Nephron progenitor cell (in vitro differentiated cells): ENCODE results near the gene NMNAT2.

ENCODE experiments used
- DNase-seq: peaks from one replicate; pipeline ENCODE4 v3.0.0; 2021
- H3K27ac Mint-ChIP-seq: 2 replicates; pipeline ENCODE4 v1.8.0; 2021; ENCODE audit warnings: mild to moderate bottlenecking, moderate library complexity, mixed read lengths
- H3K27me3 Mint-ChIP-seq: 2 replicates; pipeline ENCODE4 v1.8.0; 2021; ENCODE audit warnings: mild to moderate bottlenecking, low read depth, mixed read lengths; ENCODE audit not compliant: poor library complexity
- H3K36me3 Mint-ChIP-seq: 2 replicates; pipeline ENCODE4 v1.8.0; 2021; ENCODE audit warnings: low read depth, mixed read lengths
- H3K4me1 Mint-ChIP-seq: 2 replicates; pipeline ENCODE4 v1.8.0; 2021; ENCODE audit warnings: mixed read lengths
- H3K4me3 Mint-ChIP-seq: 2 replicates; pipeline ENCODE4 v1.8.0; 2021; ENCODE audit warnings: mild to moderate bottlenecking, moderate library complexity, mixed read lengths
- H3K9me3 Mint-ChIP-seq: 2 replicates; pipeline ENCODE4 v1.8.0; 2021; ENCODE audit warnings: mild to moderate bottlenecking, moderate library complexity, mixed read lengths
- TF ChIP-seq, protein P1 (sequence below): fragments of 200-600 bp; sonication (generic); IDR thresholded peaks from 2 replicates; pipeline ENCODE4 v1.5.0; 2021; ENCODE audit warnings: antibody characterized with exemption

NMNAT2 gene

DNA sequence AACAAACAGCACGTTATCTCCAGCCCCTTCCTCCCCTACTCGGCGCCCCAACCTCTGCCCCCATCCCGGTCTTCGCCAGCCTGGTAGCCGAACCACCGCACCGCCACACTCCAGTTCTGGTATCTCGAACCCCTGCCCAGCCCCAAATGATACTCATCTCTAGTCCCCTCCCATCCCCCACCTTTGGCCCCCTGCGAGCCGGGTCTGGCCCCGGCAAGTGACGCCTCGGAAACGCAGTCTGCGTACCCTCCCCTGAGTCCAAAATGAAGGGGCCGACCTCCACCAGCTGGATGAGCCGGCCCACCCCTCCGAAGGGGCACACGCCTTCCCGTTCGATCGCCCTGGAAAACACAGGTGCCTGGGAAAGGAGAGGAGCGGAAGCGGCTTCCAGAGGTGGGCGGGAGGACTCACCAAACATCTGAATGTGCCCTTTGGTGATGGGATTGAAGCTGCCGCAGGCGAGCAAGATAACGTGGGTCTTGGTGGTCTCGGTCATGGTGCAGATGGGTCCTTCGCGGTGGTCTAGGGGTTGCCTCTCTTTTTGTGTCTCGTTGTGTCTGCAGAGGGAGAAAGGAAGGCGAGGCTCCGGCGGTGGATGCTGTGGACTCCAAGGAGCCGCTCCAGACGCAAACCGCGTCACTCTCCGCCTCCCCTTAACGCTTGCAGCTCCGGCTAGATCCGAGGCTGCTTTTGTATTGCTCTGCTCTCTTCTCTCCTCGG, at the start of gene NMNAT2:
NMNAT2 (minus strand) TSS at position 609 of the 720 bp plus-strand sequence; CDS start at position 496, 113 bp downstream.
- H3K4me1 Mint-ChIP-seq, result peaks cover 22% of the 10 kb centered on the region
- TF ChIP-seq, protein P1, sequence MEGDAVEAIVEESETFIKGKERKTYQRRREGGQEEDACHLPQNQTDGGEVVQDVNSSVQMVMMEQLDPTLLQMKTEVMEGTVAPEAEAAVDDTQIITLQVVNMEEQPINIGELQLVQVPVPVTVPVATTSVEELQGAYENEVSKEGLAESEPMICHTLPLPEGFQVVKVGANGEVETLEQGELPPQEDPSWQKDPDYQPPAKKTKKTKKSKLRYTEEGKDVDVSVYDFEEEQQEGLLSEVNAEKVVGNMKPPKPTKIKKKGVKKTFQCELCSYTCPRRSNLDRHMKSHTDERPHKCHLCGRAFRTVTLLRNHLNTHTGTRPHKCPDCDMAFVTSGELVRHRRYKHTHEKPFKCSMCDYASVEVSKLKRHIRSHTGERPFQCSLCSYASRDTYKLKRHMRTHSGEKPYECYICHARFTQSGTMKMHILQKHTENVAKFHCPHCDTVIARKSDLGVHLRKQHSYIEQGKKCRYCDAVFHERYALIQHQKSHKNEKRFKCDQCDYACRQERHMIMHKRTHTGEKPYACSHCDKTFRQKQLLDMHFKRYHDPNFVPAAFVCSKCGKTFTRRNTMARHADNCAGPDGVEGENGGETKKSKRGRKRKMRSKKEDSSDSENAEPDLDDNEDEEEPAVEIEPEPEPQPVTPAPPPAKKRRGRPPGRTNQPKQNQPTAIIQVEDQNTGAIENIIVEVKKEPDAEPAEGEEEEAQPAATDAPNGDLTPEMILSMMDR, result no peak
- H3K27ac Mint-ChIP-seq, result no peak within 1 kb of the TSS
- H3K4me3 Mint-ChIP-seq, result peak within 1 kb of the TSS; percentile 83
- H3K9me3 Mint-ChIP-seq, result no peaks in the 10 kb centered on the region
- H3K27me3 Mint-ChIP-seq, result peaks cover 78% of the 10 kb centered on the region
- no peaks in the 10 kb centered on the region for H3K36me3 Mint-ChIP-seq
- peak; percentile 50 for DNase-seq

DNA sequence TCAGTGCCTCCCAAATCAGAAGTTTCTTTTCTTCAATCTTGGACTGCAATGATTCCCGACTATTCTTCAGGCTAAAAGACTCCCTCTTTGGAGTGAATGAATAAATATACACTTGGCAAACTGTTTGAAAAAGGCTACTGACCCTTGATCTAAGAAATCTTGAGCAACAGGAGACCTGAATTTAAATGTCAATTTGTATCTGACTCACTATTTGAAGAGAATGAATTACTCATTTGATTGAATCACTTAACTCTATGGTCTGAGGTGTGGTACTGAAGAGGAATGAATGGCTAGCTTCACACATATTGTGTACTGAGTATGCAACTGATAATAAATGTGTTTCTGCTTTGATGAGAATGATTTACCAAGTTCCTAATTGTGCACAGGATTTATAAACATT, 49.5 kb upstream of the NMNAT2 start:
- Mint-ChIP-seq H3K4me3 (no peak overlapping the region), H3K4me1 (peaks cover 16% of the 10 kb centered on the region), H3K27ac (no peak overlapping the region), H3K27me3 (peaks cover 15% of the 10 kb centered on the region), H3K9me3 (no peaks in the 10 kb centered on the region), H3K36me3 (no peaks in the 10 kb centered on the region)
- TF ChIP-seq, protein P1, result no peak
- no peak for DNase-seq

DNA sequence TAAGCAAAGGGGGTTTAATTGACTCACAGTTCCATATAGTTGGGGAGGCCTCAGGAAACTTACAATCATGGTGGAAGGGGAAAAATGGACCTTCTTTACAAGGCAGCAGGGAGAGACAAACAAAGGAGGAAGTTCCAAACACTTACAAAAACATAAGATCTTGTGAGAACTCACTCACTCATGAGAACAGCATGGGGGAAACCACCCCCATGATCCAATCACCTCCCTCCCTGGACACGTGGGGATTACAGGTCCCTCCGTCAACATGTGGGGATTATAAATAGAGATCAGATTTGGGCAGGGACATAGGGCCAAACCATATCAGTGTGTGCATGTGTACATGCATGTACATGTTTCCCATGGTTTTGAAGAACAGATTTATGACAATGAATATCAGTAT, 48.6 kb upstream of the NMNAT2 start:
- no peak for DNase-seq
- Mint-ChIP-seq H3K9me3 (no peaks in the 10 kb centered on the region), H3K27me3 (peaks cover 19% of the 10 kb centered on the region), H3K36me3 (no peaks in the 10 kb centered on the region), H3K4me1 (peaks cover 15% of the 10 kb centered on the region), H3K27ac (no peak overlapping the region), H3K4me3 (no peak overlapping the region)
- TF ChIP-seq, protein P1, result no peak

DNA sequence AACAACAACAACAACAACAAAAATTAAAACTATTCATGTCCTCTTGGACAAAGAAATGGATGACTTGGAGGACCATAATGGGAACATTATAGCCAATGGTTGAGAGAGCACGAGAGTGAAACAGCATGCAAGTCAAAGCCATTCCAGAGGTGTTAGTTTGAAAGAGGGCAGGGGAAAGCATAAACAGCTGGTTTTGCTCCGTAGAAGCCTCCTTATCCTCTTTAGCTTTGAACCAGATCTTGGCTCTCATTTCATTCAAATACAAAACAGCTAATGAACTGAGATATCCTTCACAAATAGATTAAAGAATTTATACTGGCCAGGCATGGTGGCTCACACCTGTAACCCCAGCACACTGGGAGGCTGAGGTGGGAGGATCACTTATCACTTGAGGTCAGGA, 45.4 kb upstream of the NMNAT2 start:
- no peak overlapping the region for H3K27ac Mint-ChIP-seq
- no peaks in the 10 kb centered on the region for H3K4me1 Mint-ChIP-seq
- H3K27me3 Mint-ChIP-seq, result peaks cover 20% of the 10 kb centered on the region
- H3K9me3 Mint-ChIP-seq, result no peaks in the 10 kb centered on the region
- no peaks in the 10 kb centered on the region for H3K36me3 Mint-ChIP-seq
- DNase-seq, result no peak
- TF ChIP-seq, protein P1, result no peak
- H3K4me3 Mint-ChIP-seq, result no peak overlapping the region

DNA sequence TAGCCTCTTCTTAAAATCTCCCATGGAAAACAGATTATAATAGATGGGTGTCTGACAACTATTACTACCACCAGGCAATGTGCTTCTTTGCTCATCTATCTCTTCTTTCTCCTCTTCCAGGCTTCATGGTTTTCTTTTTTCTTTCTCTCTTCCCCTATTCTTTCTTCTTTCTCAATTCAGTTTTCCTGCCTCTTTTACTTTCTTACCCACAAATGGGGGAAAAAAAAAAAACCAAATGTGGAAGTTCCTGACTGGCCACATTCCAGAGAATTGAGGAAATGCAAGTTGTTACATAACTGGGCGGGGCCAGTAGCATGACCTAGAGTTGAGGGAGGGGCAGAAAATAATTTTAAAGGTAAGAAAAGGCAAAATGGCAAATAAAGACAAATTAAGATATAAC, 43.2 kb upstream of the NMNAT2 start:
- Mint-ChIP-seq H3K27me3 (peaks cover 16% of the 10 kb centered on the region), H3K36me3 (no peaks in the 10 kb centered on the region), H3K4me1 (no peaks in the 10 kb centered on the region), H3K4me3 (no peak overlapping the region), H3K9me3 (no peaks in the 10 kb centered on the region), H3K27ac (no peak overlapping the region)
- no peak for DNase-seq
- TF ChIP-seq, protein P1, result no peak

DNA sequence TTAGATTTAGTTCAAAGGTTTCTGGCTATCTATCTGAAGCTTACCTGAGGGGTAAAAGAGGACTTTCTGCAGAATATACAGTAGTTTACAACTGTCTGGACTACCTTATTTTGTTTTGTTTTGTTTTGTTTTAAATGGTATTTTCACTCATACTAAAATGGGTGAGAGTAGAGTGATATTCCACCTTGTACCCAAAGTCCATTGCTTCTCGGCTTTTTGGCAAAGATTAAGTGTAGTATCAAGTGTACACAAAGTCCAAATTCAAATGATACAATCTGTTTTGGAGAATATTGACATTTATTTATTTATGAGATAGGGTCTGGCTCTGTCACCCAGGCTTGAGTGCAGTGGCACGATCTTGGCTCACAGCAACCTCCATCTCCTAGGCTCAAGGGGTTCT, 42.4 kb upstream of the NMNAT2 start:
- peaks cover 12% of the 10 kb centered on the region for H3K27me3 Mint-ChIP-seq
- H3K27ac Mint-ChIP-seq, result no peak overlapping the region
- H3K36me3 Mint-ChIP-seq, result no peaks in the 10 kb centered on the region
- H3K9me3 Mint-ChIP-seq, result no peaks in the 10 kb centered on the region
- TF ChIP-seq, protein P1, result no peak
- H3K4me3 Mint-ChIP-seq, result no peak overlapping the region
- no peak for DNase-seq
- no peaks in the 10 kb centered on the region for H3K4me1 Mint-ChIP-seq
